ENCODE data around the gene ERMARD. TPM values are rescaled to one million over a fixed set of nuclear protein-coding genes. Genes with fewer than 3 reads are reported as not detected.

The ERMARD gene
- total RNA-seq, 1 experiment from 2014 or later = 19.6 TPM

- H3K27ac ChIP-seq (ENCODE audit: low read depth, low read length, poor library complexity, severe bottlenecking) = no peak overlapping the region
- ChIA-PET CTCF (no interaction called here), POLR2A (ENCODE audit: low non-redundant PET) (no interaction called here)
- TF ChIP-seq CTCF (conservative IDR thresholded peaks at IDR 0.05; ENCODE audit: low read depth, low read length) = no peak
- no peak for TF ChIP-seq EZH2 (IDR thresholded peaks at IDR 0.05; ENCODE audit: borderline replicate concordance, low read depth, low read length, poor library complexity, severe bottlenecking)
- no peaks in the 10 kb centered on the region for H3K27me3 ChIP-seq (replicated peaks; ENCODE audit: insufficient read depth, low read depth, low read length, poor library complexity)
- no peaks in the 10 kb centered on the region for H3K9me3 ChIP-seq (ENCODE audit: low read depth, low read length, poor library complexity, severe bottlenecking)
- H3K4me1 ChIP-seq (ENCODE audit: insufficient read depth, low read length, poor library complexity, severe bottlenecking) = peaks cover 8% of the 10 kb centered on the region
- no peak overlapping the region for H3K4me3 ChIP-seq (ENCODE audit: low read depth, low read length, poor library complexity, severe bottlenecking)
- BruUV-seq (replicated peaks) = no TSS peak
- intact Hi-C loops (cut with micrococcal nuclease; ENCODE audit: unreplicated experiment) = no loop called here
- no peaks in the 10 kb centered on the region for H3K36me3 ChIP-seq (ENCODE audit: insufficient read depth, low read length, poor library complexity, severe bottlenecking)
- DNase-seq (ENCODE audit: low spot score) = no peak
These were observed 10.1 kb upstream of the ERMARD start for GRCh38 chr6:169741344-169741743.

GRCh38 chr6:169745405-169745804 is 6.0 kb upstream of the ERMARD start:
- no TSS peak for BruUV-seq (replicated peaks)
- POLR2A ChIA-PET (ENCODE audit: low non-redundant PET) = no interaction called here
- intact Hi-C loops (cut with micrococcal nuclease; ENCODE audit: unreplicated experiment) = no loop called here
- Histone ChIP-seq H3K27me3 (replicated peaks; ENCODE audit: insufficient read depth, low read depth, low read length, poor library complexity) (no peaks in the 10 kb centered on the region), H3K27ac (ENCODE audit: low read depth, low read length, poor library complexity, severe bottlenecking) (no peak overlapping the region), H3K4me3 (ENCODE audit: low read depth, low read length, poor library complexity, severe bottlenecking) (no peak overlapping the region), H3K4me1 (ENCODE audit: insufficient read depth, low read length, poor library complexity, severe bottlenecking) (peaks cover 6% of the 10 kb centered on the region), H3K9me3 (ENCODE audit: low read depth, low read length, poor library complexity, severe bottlenecking) (no peaks in the 10 kb centered on the region), H3K36me3 (ENCODE audit: insufficient read depth, low read length, poor library complexity, severe bottlenecking) (no peaks in the 10 kb centered on the region)
- no peak for DNase-seq (ENCODE audit: low spot score)
- CTCF ChIA-PET = no interaction called here
- no peak for TF ChIP-seq CTCF (conservative IDR thresholded peaks at IDR 0.05; ENCODE audit: low read depth, low read length)
- TF ChIP-seq EZH2 (IDR thresholded peaks at IDR 0.05; ENCODE audit: borderline replicate concordance, low read depth, low read length, poor library complexity, severe bottlenecking) = no peak

DNA sequence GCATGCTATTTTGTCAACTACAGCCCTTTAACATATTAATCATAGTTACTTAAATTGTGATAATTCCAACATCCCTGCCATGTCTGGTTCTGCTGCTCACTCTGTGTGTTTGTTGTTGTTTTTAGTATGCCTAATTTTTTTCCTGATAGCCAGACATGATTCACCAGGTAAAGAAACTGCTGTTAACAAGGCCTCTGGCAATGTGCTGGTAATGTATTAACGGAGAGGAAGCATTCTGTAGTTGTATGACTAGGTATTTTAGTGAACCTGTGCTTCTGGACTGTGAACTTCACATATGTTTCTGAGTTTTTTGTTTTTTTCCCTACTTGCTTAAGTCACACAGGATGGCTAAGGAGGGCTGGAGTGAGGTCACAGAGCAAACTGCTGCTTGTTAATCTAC is 4.9 kb upstream of the ERMARD start:
- ChIA-PET CTCF (no interaction called here), POLR2A (ENCODE audit: low non-redundant PET) (no interaction called here)
- H3K4me1 ChIP-seq (ENCODE audit: insufficient read depth, low read length, poor library complexity, severe bottlenecking) = peaks cover 10% of the 10 kb centered on the region
- BruUV-seq (replicated peaks) = no TSS peak
- intact Hi-C loops (cut with micrococcal nuclease; ENCODE audit: unreplicated experiment) = no loop called here
- TF ChIP-seq CTCF (conservative IDR thresholded peaks at IDR 0.05; ENCODE audit: low read depth, low read length) = no peak
- TF ChIP-seq EZH2 (IDR thresholded peaks at IDR 0.05; ENCODE audit: borderline replicate concordance, low read depth, low read length, poor library complexity, severe bottlenecking) = no peak
- no peak for DNase-seq (ENCODE audit: low spot score)
- no peaks in the 10 kb centered on the region for H3K9me3 ChIP-seq (ENCODE audit: low read depth, low read length, poor library complexity, severe bottlenecking)
- no peak overlapping the region for H3K27ac ChIP-seq (ENCODE audit: low read depth, low read length, poor library complexity, severe bottlenecking)
- no peak overlapping the region for H3K4me3 ChIP-seq (ENCODE audit: low read depth, low read length, poor library complexity, severe bottlenecking)
- no peaks in the 10 kb centered on the region for H3K36me3 ChIP-seq (ENCODE audit: insufficient read depth, low read length, poor library complexity, severe bottlenecking)
- no peaks in the 10 kb centered on the region for H3K27me3 ChIP-seq (replicated peaks; ENCODE audit: insufficient read depth, low read depth, low read length, poor library complexity)
